NT2/D1 (cell line): ENCODE results near the gene CAMK2B.

ENCODE experiments used
- DNase-seq: peaks from one replicate; pipeline ENCODE4 v3.0.0-alpha.2; 2011; ENCODE audit warnings: low read depth, low spot score
- H3K27me3 ChIP-seq: 2 replicates; pipeline ENCODE4 v1.6.0; 2011; ENCODE audit warnings: mild to moderate bottlenecking; ENCODE audit not compliant: insufficient read length, insufficient read depth
- H3K36me3 ChIP-seq: 2 replicates; pipeline ENCODE4 v1.6.1; 2011; ENCODE audit warnings: mild to moderate bottlenecking, low read length, mixed read lengths; ENCODE audit not compliant: insufficient read depth, insufficient read length
- H3K4me1 ChIP-seq: 2 replicates; pipeline ENCODE4 v1.5.1; 2011; ENCODE audit not compliant: insufficient read depth, insufficient read length
- H3K4me3 ChIP-seq: 2 replicates; pipeline ENCODE4 v1.5.1; 2011; ENCODE audit warnings: low read depth; ENCODE audit not compliant: insufficient read length
- H3K9ac ChIP-seq: 2 replicates; pipeline ENCODE4 v1.6.0; 2011; ENCODE audit warnings: low read depth; ENCODE audit not compliant: insufficient read length
- H3K9me3 ChIP-seq: 2 replicates; pipeline ENCODE4 v1.5.1; 2011; ENCODE audit warnings: mild to moderate bottlenecking, low read length; ENCODE audit not compliant: insufficient read depth
- SUZ12 ChIP-seq: IDR thresholded peaks from 2 replicates; pipeline ENCODE4 v1.6.1; 2011; ENCODE audit not compliant: insufficient read length, insufficient read depth; ENCODE audit errors: extremely low read depth
- YY1 ChIP-seq: IDR thresholded peaks from 2 replicates; pipeline ENCODE4 v1.6.1; 2011; ENCODE audit not compliant: insufficient read length, insufficient read depth
- ZNF274 ChIP-seq: IDR thresholded peaks from 2 replicates; pipeline ENCODE4 v1.6.1; 2011; ENCODE audit warnings: mild to moderate bottlenecking, low read depth, low read length

The CAMK2B gene

DNA sequence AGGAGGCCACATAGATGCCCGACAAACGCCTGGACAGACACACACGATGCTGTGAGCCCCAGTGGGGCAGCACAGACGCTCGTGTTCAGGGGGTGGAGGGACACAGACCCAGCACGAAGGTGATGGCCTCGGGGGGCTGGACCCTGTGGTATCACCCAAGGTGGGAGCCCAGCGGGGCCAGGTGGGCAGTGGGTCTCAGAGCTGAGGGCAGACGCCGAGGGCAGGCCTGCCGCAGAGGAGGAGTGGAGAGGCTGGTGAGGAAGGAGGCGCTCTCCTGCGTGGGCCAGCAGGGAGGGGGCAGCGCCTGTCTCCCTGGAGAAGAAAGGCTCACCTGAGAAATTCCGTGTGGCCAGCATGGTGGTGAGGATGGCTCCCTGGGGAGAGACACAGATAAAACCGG, 85.0 kb downstream of the CAMK2B start:
- Histone ChIP-seq H3K27me3 (no peaks in the 10 kb centered on the region), H3K4me3 (no peak overlapping the region), H3K36me3 (no peaks in the 10 kb centered on the region), H3K9me3 (no peaks in the 10 kb centered on the region), H3K9ac (no peak overlapping the region), H3K4me1 (peaks cover 16% of the 10 kb centered on the region)
- TF ChIP-seq SUZ12, result no peak
- TF ChIP-seq ZNF274, result no peak
- TF ChIP-seq YY1, result no peak
- no peak for DNase-seq

DNA sequence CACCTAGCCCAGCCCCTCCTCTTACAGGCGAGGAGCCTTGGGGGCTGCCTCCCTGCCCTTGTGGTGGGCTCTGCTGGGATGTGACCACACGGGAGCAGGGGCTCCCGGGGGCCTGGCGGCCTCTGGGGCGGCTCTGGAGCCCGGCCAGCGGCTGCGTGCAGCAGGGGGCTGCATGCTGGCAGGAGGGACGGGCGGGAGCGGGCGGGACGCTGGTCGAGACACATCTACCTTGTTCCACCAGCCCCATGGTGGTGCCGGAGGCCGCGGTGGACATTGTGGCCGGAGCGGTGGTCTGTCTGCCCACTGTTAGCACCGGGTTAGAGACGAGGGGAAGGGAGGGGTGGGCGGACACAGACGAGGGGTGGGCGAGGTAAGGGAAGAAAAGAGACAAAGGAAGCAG, 86.0 kb downstream of the CAMK2B start:
- Histone ChIP-seq H3K4me3 (no peak overlapping the region), H3K9me3 (no peaks in the 10 kb centered on the region), H3K4me1 (peaks cover 19% of the 10 kb centered on the region), H3K9ac (no peak overlapping the region), H3K27me3 (no peaks in the 10 kb centered on the region), H3K36me3 (no peaks in the 10 kb centered on the region)
- no peak for DNase-seq
- TF ChIP-seq YY1, result no peak
- TF ChIP-seq ZNF274, result no peak
- no peak for TF ChIP-seq SUZ12

DNA sequence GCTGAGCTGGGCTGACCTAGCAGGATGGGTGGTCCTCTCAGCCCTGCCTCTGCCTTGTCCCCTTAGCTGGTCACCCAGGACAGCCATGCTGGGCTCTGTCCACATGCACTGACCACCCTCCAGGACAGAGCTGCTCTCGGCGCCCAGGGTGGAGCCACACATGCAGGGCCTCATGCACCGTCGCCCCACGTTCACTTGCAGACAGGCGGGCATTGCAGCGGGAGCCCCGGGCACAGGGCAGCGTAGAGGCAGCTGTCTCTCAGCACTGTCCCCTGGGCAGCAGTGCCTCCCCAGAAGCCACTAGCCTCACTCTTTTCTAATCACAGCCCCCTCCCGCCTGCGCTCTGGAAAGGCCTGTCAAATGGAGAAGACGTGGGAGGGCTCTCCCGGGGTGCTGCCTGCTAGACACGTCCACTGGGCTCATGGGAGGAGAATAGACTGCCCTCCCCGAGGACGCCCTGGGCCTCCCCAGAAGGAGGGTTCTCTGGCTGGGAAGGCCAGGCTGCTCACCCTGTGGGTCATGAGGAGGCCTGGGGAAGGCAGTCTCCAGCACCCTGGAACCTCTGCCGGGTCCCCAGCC, 87.2 kb downstream of the CAMK2B start:
- H3K4me1 ChIP-seq, result peaks cover 19% of the 10 kb centered on the region
- H3K36me3 ChIP-seq, result no peaks in the 10 kb centered on the region
- no peak overlapping the region for H3K9ac ChIP-seq
- H3K9me3 ChIP-seq, result no peaks in the 10 kb centered on the region
- no peak for DNase-seq
- no peaks in the 10 kb centered on the region for H3K27me3 ChIP-seq
- H3K4me3 ChIP-seq, result no peak overlapping the region
- TF ChIP-seq SUZ12 (no peak), YY1 (no peak), ZNF274 (no peak)

DNA sequence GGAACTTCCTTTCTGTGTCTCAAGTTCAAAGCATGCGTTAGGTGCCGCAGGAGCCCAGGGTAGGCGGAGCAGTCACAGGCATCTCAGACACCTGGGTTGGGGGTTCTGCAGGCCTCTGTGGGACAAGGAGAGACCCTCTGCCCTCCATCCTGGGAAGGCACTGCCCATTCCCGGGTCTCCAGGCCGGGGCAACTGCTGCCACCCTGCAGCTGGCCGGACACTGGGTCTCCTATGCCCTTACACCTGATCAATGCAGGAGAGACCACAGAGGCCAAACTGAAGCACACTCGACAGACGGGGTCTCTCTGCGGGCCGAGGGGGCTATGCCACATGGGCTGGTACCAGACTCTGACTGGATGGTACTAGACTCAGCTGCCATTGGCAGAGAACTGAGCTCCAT, 87.7 kb downstream of the CAMK2B start:
- no peak for TF ChIP-seq SUZ12
- no peak for TF ChIP-seq YY1
- no peak for TF ChIP-seq ZNF274
- H3K36me3 ChIP-seq, result no peaks in the 10 kb centered on the region
- H3K9me3 ChIP-seq, result no peaks in the 10 kb centered on the region
- DNase-seq, result no peak
- H3K9ac ChIP-seq, result no peak overlapping the region
- H3K4me3 ChIP-seq, result no peak overlapping the region
- no peaks in the 10 kb centered on the region for H3K27me3 ChIP-seq
- peaks cover 19% of the 10 kb centered on the region for H3K4me1 ChIP-seq

DNA sequence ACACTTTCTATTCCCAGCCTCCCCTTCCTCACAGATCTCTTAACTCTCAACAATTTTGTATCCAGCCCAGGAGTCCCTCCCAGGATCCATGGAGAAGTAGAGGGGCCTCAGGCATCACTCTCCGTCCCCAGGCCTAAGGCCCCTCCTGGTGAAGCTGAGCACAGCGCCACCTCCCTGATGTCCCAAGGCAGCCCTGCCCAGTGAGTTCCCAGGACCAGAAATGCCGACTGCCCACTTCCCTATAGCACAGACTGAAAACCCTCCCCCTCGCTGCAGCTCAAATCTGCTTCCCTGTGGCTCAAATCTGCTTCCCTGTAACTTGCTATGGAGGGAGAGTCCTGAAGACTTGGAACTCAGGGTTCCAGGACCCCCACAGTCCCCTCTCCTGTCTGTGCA, 89.1 kb downstream of the CAMK2B start:
- Histone ChIP-seq H3K9ac (no peak overlapping the region), H3K27me3 (no peaks in the 10 kb centered on the region), H3K4me3 (no peak overlapping the region), H3K9me3 (no peaks in the 10 kb centered on the region), H3K4me1 (peaks cover 20% of the 10 kb centered on the region), H3K36me3 (no peaks in the 10 kb centered on the region)
- no peak for DNase-seq
- TF ChIP-seq ZNF274, result no peak
- no peak for TF ChIP-seq SUZ12
- TF ChIP-seq YY1, result no peak

DNA sequence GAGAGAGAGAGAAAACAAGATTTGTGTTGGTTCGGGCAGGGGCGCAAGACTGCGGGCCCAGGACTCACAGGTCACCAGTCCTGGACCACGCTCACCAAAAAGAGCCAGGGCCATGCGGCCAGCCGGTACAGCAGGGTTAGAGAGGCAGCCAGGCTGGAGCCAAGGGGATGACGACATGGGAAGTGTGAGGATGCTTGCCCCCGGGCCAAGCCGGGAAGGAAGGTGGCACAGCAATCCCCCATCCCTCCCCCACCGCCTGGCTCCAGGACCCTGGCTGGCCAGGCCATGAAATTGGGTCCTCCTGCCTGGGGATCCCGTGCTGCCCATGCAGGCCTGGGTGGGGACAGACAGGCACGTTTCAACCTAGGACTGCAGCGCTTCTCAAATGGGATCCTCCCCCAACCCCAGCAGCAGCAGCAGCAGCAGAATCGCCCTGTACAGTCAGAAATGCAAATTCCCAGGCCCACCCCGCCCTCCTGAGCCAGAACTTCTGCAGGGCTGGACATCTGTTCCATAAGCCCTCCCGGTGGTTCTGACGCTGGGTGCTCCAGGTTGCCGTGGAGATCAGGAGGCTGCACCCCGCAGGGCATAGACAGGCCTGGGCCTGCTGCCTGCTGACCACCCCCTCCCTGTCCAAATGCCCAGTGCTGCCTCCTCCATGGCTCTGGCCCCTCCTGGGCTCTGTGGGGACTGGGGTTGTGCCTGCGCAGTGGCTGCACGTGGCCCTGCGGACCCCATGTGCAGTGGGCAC, 89.6 kb downstream of the CAMK2B start:
- H3K4me1 ChIP-seq, result peaks cover 18% of the 10 kb centered on the region
- no peaks in the 10 kb centered on the region for H3K9me3 ChIP-seq
- no peaks in the 10 kb centered on the region for H3K27me3 ChIP-seq
- no peak overlapping the region for H3K4me3 ChIP-seq
- TF ChIP-seq YY1, result no peak
- no peak for TF ChIP-seq ZNF274
- TF ChIP-seq SUZ12, result no peak
- H3K9ac ChIP-seq, result peak overlapping the region; percentile 21
- no peaks in the 10 kb centered on the region for H3K36me3 ChIP-seq
- no peak for DNase-seq

DNA sequence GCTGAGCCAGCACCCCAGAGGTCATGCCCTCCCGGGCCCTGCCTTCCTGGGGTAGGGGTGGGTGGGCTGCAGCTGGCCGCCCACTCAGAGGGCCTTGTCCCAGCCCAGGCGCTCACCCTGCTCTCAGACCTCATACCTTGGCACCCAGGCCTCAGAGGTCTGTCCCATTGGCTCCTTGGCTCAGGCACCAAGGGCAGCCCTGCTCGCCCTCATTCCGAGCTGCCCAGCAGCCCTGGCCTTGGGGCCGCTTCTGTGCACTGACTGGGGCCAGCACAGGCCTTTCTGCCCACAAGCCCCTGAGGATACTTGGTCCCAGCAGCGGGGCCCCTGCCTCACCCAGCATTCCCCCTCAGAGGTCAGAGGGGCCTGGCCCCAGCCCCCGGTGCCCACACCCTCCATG, 90.3 kb downstream of the CAMK2B start:
- no peaks in the 10 kb centered on the region for H3K27me3 ChIP-seq

More for the DNA sequence above, 90.3 kb downstream of the CAMK2B start:
- H3K9me3 ChIP-seq, result no peaks in the 10 kb centered on the region
- DNase-seq, result no peak
- H3K4me3 ChIP-seq, result no peak overlapping the region
- TF ChIP-seq SUZ12, result no peak
- no peak for TF ChIP-seq YY1
- TF ChIP-seq ZNF274, result no peak
- H3K4me1 ChIP-seq, result peaks cover 16% of the 10 kb centered on the region
- no peaks in the 10 kb centered on the region for H3K36me3 ChIP-seq
- no peak overlapping the region for H3K9ac ChIP-seq
